ENCODE results near the gene BPIFB4.

The BPIFB4 gene

DNA sequence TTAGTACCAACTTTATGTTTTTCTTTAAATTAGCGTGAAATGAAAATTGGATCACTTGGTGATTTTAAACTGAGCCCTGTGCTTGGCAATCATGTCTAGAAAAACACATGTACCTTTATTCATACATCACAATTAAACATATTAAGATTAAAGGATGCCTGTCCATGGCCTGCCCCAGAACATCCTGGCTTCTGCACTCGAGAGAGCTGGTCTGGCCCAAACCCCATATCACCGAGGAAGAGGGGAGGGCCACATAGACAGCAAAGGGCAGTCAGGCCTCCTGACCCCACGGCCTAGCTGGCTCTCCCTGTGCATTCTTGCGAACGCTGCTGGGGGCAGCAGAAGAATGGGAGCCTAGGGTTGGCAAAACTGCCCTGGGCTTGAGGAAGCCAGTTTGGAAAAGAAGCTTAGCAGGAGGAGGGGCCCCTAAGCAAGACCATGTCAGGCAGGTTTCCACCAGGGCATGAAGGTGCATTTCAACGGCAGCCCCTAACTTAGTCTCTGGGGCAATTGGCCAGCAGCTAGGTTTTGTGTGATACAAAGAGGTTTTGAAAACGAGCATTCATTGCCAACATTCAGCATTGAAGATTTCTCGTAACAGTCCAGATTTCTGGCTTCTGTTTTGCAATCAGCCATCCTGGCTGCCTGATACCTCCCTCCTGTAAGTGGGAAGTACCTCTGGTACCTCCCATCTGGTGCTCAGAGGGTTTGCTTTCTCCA lies 17.2 kb upstream of the BPIFB4 start:
- DNase-seq (ENCODE audit: low read depth), result no peak

DNA sequence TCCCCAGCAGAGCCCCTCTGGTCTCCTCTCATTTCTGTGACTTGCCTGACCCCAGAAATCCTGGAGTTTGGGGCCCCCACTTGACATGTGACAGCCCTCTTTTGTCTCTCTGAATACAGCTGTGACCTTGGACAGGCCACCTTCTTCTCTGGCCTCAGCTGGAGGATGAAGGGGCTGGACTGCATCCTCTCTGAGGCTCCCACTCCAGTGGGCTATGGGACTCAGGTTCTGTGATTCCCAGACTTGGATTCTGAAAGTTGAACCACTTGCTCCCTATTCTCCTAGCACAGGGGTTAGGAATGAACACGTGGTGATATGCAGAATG lies 16.7 kb upstream of the BPIFB4 start:
- DNase-seq (ENCODE audit: low read depth), result no peak

DNA sequence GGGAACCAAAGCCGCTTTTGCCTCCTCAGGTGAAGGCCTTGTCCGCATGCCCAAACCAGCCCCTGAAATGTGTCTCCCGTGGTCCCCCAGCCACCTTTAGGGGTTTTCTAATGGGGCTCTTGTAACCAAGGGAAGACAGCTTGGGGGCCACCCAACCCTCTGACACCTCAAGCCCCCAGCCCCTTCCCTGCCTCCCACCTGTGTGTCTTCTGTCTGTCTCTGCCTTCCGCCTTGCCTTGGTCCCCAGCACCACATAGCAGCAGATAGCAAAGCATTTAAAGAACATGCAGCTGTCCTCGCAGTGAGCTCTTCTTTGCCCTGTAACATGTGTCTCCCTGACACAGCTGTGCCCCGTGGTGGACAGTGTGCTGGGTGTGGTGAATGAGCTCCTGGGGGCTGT lies 16.2 kb upstream of the BPIFB4 start:
- DNase-seq (ENCODE audit: low read depth), result no peak

DNA sequence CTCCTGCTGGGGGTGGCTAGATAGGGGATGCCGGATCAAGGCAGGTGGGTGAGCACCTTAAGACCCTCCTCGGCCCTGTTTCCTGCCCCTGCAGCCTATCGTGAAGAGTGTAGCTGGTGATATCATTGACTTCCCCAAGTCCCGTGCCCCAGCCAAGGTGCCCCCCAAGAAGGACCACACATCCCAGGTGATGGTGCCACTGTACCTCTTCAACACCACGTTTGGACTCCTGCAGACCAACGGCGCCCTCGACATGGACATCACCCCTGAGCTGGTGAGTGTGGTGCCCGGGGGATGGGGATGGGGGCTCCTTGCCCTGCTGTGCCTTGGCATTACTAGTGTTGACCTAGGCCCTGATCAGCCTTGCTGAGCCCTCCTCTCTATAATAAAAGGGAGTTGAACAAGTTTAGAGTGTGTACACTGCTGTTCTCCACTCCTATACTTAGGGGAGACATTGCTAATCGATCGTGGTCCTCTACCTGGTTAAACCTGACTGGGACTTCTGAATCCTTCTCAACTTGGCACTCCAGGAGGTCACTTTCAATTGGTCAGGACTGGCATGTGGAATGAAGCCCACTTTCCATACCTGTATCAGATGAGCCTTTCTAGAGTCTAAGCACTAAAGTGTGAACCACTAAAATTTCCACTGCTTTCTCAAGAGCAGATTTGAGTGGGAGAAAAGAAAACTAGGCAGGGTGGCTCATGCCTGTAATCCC lies 14.7 kb upstream of the BPIFB4 start:
- no peak for DNase-seq (ENCODE audit: low read depth)

DNA sequence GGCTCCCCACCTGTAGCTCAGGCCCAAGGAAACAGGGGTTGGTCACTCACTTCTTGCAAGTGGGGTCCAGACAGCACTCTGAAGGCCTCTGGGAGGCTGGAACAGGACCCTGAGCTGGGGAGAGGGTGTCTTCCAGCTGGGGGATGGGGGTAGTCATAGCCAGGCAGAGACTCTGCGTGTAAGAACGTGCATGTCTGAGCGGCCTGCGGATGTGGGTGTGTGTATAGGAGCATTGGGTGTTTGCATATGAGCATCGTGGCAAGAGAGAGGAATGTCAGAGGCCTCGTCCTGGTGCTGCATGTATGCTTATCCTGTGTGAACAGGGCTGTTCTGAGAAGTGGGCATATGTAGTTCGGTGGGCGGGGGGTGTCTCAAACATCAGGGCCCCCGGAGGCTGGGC lies 13.7 kb upstream of the BPIFB4 start:
- DNase-seq (ENCODE audit: low read depth), result no peak

DNA sequence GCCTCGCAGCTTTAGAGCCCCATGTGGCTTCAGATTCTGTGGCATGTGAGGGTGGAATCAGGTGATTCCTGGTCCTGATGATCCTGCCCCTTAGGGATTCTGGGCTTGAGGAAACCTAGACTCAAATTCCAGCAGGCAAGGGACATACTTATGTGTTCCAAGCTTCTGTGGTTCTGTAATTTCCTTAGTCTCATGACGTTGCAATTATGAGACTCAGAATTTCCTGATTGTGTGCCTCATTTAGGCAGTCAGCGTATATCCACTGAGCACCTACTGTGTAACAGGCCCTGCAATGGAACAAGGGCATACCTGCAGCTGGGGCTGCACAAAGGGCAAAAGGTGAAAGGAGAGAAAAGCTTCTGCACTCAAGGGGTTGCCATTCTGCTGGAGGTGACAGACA lies 11.6 kb upstream of the BPIFB4 start:
- no peak for DNase-seq (ENCODE audit: low read depth)

DNA sequence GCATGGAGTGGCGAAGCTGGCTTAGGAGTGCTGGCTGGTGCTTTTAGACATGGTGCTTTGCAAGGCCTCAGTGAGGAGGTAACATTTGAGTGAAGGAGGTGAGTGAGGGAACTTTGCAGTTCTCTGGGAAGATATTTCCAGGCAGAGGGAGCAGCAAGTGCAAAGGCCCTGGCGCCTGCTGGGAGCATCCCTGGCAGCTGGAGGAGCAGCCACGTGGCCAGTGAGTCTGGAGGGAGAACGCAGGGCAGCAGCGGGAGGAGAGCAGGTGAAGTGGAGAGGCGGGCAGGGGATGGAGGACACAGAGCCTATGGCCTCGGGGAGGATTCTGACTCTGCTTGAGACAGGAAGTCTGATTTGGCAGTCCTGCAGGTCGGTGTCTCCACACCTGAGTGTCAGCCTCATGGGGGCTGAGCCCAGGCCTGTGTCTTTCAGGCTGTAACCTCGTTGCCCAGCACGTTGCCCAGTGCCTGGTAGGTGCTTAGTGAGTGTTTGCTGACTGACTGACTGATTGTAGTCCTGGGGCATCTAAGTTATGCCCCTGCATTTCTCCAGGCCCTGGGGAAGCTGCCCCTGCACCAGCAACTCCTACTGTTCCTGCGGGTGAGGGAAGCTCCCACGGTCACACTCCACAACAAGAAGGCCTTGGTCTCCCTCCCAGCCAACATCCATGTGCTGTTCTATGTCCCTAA lies 11.0 kb upstream of the BPIFB4 start:
- DNase-seq (ENCODE audit: low read depth), result no peak

DNA sequence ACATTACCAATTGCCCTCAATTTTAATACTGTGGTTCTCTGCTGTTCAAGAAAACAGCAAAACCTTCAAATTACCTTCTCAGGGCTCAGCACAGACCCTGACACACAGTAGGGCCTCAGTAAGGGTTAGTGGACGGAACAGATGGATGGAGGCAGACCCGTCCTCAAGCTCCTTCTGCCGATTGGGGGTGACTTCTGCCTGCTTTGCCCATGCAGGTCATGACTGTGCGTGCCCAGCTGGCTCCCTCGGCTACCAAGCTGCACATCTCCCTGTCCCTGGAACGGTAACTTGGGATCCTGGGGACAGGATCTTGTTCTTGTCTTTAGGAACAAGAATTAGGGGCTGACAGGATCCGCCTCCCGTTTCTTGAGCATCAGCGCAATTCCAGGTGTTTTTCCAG lies 9.8 kb upstream of the BPIFB4 start:
- no peak for DNase-seq (ENCODE audit: low read depth)

DNA sequence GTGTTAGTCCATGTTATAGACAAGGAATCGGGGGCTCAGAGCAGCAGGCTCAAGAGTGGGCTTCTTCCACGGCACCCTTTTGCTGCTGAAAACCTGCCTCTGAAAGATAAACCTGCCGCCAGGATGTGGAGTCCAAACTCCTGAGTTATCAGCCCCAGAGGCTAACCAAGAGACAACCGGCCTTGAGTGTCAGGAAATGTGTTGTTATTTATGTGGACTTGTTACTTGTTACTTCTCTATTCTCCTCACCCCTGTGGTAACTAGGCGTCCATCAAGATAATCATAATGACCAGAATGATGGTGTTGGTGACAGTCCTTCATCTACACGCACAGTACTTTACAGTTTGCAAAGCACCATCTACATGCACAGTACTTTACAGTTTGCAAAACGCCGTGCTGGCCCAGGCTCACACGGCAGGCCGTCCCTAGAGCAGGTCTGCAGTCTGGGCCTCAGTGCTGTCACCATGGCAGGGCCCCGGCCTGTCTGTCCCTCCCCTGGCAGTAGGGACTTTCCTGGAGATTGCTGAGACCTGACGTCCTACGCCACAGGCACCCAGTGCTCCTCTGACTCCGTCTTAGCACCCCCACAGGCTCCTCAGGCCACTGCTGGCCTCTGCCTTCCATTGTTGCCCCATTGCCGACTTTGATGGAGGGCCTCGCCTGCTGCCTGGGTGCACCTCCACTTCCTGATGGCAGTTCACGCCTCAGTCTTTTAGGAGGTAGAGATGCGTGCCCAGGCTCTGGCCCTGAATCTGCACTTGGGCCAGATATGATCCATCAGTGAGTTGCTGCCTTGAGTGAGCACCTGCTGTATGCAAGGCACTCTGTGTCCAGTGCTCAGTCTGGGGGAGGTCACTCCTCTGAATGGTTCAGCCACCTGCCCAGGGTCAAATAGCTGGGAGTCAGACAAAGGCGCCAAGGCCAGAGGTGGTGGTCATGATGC lies 9.1 kb upstream of the BPIFB4 start:
- no peak for DNase-seq (ENCODE audit: low read depth)

DNA sequence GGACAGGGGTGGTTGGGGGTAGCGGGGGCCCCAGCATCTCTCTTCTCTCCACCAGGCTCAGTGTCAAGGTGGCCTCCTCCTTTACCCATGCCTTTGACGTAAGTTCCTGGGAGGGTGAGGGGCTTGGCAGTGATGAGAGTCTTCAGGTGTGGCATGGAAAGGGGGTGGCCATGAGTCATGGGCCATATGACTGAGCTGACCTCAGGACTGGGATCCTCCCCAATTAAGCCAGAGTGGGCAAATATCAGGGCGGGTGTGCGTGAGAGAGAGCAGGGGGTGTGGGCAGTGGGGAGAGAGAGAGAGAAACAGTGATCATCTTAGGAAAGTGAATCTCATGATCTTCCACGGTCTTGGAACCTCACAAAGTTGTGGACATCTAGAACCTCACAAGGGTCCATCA lies 8.2 kb upstream of the BPIFB4 start:
- no peak for DNase-seq (ENCODE audit: low read depth)

DNA sequence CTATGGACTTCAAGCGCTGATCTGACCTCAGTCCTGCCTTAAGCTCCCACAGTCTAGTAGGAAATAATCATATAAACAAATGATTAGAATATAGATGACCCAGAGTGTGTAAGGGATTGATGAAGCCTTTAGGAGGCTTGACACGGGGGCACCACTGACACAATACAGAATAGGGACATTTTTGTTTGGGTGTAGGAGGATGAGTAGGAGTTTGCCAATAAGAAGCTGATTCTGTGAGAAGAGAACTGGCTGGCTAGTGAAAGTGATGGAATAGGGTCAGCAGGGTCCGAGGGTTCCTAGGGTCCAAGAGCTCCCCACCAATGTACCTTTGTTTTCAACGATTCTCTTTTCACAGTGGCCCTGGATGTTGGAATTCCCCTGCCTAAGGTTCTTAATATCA lies 7.1 kb upstream of the BPIFB4 start:
- DNase-seq (ENCODE audit: low read depth), result no peak

DNA sequence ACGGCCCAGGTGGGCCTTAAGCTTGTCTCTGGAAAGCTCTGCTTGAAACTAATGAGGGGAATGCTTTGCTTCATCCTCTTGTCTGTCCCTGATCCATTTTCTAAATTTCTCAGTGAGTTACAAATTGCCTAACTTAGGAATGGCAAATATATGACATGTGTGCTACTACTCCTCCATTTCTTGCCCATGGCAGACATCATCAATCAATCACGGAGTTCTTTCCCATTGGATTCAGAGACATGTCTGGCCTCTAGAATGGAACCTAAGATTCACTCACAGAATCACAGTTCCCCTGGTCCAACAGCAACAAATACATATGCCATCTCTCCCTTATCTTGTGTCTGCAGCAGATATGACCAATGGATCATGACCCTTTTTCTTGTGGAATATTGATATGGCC lies 6.6 kb upstream of the BPIFB4 start:
- no peak for DNase-seq (ENCODE audit: low read depth)

DNA sequence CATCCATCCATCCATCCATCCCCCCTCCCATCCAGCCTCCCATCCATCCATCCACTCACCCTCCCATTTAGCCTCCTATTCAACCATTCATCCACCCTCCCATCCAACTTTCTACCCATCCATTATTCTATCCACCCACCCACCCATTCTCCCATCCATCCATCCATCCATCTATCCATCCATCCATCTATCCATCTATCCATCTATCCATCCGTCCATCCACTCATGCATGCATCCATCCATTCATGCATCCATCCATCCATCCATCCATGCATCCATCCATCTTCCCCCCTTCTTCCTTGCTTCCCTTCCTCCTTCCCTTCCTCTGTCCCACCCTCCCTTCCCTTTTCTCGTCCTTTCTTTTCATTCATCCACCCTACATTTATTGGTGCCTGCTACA lies 4.8 kb upstream of the BPIFB4 start:
- no peak for DNase-seq (ENCODE audit: low read depth)

DNA sequence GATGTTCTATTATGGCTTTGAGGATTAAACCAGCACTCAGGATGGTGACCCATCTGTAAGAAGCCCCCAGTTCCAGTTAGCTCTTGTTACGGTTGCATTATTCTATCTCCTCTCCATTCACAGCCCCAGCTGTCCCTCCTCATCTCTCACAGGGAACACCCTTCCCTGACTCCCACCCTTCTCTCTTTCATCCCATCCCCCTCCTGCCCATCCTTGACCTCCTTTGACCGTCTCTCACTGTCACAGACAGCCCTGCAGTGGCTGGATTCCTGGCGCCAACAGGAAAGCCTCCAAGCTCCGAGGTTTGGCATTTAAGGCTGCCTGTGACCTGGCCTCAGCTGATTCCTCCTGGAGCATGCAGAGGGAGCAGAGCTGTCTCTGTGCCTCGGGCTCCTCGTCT lies 4.2 kb upstream of the BPIFB4 start:
- no peak for DNase-seq (ENCODE audit: low read depth)

DNA sequence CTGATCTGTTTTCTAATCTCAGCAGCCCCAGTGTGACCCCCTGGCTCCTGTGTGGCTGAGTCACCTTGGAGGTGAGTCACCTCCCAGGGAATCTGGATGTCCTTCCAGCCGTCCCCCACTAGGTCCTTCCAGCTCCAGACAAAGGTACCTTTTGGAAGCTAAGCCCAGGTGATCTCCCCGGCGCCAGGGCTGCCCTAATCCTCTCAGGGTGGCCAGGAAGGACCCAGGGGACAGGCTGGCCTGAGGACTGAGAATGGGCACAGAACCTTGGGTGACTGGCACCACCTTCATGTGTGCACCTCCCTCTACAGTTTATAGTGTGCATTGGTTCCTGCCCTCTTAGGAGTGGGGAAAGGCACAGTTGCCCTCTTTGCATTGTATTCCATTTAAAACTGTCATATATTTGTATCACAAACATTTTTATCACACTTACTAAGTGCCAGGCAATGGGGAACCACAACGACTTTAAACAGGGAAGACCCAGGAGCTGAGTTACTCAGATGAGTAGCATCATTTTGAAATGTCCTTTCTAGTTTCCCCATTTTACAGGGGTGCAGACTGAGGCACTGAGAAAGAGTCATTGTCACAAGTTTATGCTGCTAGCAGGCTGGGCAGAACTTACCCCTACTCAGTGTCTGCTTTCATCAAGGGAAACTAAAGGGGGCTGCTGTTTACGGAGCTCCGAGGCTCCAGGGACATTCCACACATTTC lies 2.6 kb upstream of the BPIFB4 start:
- no peak for DNase-seq (ENCODE audit: low read depth)

DNA sequence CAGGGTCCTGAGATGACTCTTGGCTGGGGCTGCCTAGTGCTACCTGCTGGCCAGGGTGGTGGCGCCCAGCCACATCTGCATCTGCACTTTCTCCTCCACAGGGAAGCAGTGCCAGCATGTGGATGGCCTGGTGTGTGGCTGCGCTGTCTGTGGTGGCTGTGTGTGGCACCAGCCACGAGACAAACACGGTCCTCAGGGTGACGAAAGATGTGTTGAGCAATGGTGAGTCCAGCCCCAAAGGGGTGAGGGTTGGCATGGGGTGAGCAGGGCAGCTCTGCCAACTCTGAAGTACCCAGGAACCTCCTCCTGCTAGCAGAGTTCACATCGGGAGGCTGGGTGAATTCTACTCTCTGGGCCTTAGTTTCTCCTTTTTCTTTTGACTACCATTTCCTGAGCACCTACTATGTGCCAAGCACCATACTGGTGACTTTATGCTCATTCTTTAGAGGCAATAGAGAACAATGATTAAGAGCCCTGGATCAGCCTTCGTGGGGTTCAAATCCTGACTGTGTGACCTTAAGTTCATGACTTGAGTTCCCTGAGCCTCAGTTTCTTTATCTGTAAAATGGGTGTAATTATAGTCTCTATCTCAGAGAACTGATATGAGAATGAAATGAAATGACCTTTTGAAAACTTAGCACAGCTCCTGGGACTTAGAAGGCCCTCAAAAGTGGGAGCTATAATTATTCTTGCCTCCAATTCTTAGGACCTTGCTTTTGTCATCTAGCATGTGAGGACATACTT lies 2.1 kb downstream of the BPIFB4 start:
- DNase-seq (ENCODE audit: low read depth), result no peak

DNA sequence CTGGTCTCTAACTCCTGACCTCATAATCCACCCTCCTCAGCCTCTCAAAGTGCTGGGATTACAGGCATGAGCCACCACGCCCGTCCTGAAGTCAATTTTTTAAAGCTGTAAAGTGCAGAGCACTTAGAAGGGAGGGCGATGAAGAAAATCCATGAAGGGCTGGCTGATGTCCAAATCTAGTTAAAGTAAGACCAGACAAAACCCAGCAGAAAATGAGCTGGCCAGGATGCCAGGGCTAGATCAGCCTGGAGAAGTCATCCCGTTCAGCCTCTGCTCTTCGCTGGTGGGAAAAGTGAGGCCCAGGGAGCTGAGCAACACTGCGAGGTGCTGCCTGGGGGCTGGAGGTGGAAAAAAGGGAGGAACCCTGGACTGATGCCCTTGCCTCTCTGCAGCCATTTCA lies 3.1 kb downstream of the BPIFB4 start:
- DNase-seq (ENCODE audit: low read depth), result no peak

DNA sequence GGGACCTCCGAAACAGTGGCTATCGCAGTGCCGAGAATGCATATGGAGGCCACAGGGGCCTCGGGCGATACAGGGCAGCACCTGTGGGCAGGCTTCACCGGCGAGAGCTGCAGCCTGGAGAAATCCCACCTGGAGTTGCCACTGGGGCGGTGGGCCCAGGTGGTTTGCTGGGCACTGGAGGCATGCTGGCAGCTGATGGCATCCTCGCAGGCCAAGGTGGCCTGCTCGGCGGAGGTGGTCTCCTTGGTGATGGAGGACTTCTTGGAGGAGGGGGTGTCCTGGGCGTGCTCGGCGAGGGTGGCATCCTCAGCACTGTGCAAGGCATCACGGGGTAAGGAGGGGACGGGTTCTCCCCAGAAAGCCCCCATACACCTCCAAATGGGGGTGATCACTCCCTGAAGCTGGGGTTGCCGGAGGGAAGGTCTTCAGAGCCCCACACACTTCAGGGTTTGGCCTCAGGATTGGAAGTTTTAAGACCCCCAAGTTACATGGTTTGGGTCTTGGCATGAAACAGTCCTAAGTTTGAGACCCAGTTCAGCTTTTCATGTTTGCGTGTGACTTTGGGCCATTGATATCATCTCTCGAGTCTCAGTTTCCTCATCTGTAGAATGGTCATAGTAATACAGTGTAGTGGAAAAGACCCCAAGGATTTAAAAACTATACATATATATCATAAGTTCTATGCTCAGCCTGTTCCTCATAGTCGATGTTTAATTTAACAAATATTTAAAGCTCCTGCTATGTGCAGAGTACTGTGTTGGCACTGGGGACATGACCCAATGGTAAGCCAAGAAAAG lies 4.3 kb downstream of the BPIFB4 start:
- DNase-seq (ENCODE audit: low read depth), result no peak

DNA sequence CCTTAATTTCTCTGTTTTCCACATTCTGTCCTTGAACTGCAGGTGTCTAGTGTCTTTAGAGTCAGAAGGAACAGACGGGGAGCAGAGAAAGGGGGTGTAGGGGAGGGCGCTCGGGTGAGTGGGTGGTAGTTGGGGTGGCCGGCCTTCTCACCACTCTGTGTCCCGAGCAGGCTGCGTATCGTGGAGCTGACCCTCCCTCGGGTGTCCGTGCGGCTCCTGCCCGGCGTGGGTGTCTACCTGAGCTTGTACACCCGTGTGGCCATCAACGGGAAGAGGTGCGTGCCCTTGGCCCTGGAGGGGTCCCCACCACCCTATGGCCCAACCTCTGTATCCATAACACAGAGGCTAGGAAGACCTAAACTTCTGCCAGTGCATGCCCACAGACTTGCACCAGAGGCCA lies 5.3 kb downstream of the BPIFB4 start:
- no peak for DNase-seq (ENCODE audit: low read depth)

DNA sequence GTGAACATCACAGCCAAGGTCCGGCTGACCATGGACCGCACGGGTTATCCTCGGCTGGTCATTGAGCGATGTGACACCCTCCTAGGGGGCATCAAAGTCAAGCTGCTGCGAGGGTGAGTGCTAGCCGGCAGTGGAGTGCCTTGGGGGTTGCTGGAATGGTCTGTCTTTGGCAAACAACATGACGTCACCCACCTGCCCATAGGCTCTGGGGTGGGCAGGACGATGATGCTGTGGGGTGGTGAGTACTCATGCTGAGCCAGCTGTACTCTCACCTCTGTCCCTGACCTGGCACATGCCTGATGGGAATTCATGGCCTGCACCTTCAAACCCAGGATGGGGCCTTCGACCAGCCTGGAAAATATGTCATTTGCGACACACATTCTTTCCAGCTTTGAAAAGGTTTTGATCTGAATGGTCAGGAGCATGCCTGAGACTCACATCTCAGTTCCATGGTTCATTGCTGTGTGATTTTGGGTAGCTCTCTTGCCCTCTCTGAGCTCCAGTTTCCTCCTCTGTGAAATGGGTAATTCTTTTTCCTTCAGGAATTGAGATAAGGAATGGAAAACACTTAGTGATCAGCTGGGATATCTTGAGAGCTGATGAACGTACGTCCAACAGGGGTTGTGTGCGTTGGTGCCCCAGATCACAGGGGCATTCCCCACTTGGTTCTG lies 6.7 kb downstream of the BPIFB4 start:
- no peak for DNase-seq (ENCODE audit: low read depth)
